Central memory CD8-positive, alpha-beta T cell (primary cell): ENCODE data around the gene C7orf33.
"Not testable (repeated sequence)": the region's sequence is repeated elsewhere in the genome, so short reads cannot be mapped to it uniquely, and the experiment has no call there.

ENCODE experiments used
- ATAC-seq: fragments of 150-1000 bp; cut with Tn5 transposase; replicated peaks from 2 replicates; pipeline ENCODE4 v1.10.0; 2022; ENCODE audit warnings: mild to moderate bottlenecking, moderate FRiP score, moderate number of reproducible peaks; ENCODE audit not compliant: poor library complexity, severe bottlenecking; ENCODE audit errors: extremely low read depth
- DNase-seq, 2 donors: peaks; one replicate each; pipeline ENCODE4 v3.0.0; 2021; ENCODE audit warnings: low spot score in 2 of 2
- H3K27ac Mint-ChIP-seq: one replicate; pipeline ENCODE4 v1.8.0; 2022; ENCODE audit warnings: low read depth, mild to moderate bottlenecking, moderate library complexity, mixed read lengths
- H3K27me3 Mint-ChIP-seq: one replicate; pipeline ENCODE4 v1.8.0; 2022; ENCODE audit warnings: mixed read lengths
- H3K36me3 Mint-ChIP-seq: one replicate; pipeline ENCODE4 v1.8.0; 2022; ENCODE audit warnings: mild to moderate bottlenecking, moderate library complexity, mixed read lengths; ENCODE audit not compliant: insufficient read depth
- H3K4me1 Mint-ChIP-seq: one replicate; pipeline ENCODE4 v1.8.0; 2022; ENCODE audit warnings: mixed read lengths
- H3K4me3 Mint-ChIP-seq: one replicate; pipeline ENCODE4 v1.8.0; 2022; ENCODE audit warnings: mild to moderate bottlenecking, moderate library complexity, mixed read lengths
- H3K9me3 Mint-ChIP-seq: one replicate; pipeline ENCODE4 v1.8.0; 2022; ENCODE audit warnings: mixed read lengths

Gene C7orf33, protein sequence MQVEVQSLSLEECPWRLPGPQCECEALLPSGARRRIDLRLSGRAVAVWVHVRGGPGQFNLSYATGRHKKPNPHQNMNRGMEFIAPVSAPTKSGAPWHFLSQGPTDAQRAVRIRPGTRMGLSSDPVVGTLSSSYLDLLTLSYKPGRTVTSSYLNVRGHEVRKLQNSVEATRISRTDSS

GRCh38 chr7:148590471-148590870 lies at the start of gene C7orf33:
Gene C7orf33, plus strand, starts transcription at chr7:148590766. Its CDS starts 160 bp downstream, at chr7:148590926.
- Mint-ChIP-seq H3K4me1 (no peaks in the 10 kb centered on the region), H3K9me3 (no peaks in the 10 kb centered on the region), H3K36me3 (no peaks in the 10 kb centered on the region), H3K27me3 (peaks cover 36% of the 10 kb centered on the region), H3K4me3 (no peak within 1 kb of the TSS), H3K27ac (no peak within 1 kb of the TSS)
- DNase-seq (no peak), ATAC-seq (no peak)

GRCh38 chr7:148541891-148542504 lies 48.6 kb upstream of the C7orf33 start:
- Mint-ChIP-seq H3K36me3 (no peaks in the 10 kb centered on the region), H3K27ac (no peak overlapping the region), H3K9me3 (no peaks in the 10 kb centered on the region), H3K4me1 (no peaks in the 10 kb centered on the region), H3K27me3 (no peaks in the 10 kb centered on the region), H3K4me3 (no peak overlapping the region)
- DNase-seq (no peak), ATAC-seq (no peak)

GRCh38 chr7:148543302-148543701 lies 47.3 kb upstream of the C7orf33 start:
- no peaks in the 10 kb centered on the region for H3K4me1 Mint-ChIP-seq
- no peak overlapping the region for H3K4me3 Mint-ChIP-seq
- H3K9me3 Mint-ChIP-seq: no peaks in the 10 kb centered on the region
- ATAC-seq (no peak), DNase-seq (no peak)
- no peaks in the 10 kb centered on the region for H3K36me3 Mint-ChIP-seq
- no peaks in the 10 kb centered on the region for H3K27me3 Mint-ChIP-seq
- H3K27ac Mint-ChIP-seq: no peak overlapping the region

DNA sequence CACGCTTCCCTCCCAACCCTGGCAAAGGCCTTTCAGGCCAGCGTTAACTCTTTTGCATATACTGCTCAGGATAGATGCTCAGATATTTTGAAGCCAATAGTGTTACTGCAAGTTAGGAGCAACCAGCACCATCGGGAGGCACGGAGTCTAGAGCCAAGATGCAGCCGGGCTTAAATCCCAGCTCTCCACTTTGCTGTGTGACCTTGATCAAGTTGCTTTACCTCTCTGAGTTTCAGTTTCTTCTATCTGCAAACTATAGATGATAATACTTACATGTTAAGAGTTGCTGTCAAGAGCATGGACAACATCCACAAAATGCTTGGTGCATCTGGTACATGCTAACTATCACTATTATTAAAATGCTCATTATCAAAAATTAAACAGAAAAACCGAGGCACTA lies 45.4 kb upstream of the C7orf33 start:
- no peaks in the 10 kb centered on the region for H3K36me3 Mint-ChIP-seq
- H3K27ac Mint-ChIP-seq: no peak overlapping the region
- ATAC-seq (no peak), DNase-seq (no peak)
- no peaks in the 10 kb centered on the region for H3K4me1 Mint-ChIP-seq
- H3K9me3 Mint-ChIP-seq: no peaks in the 10 kb centered on the region
- no peaks in the 10 kb centered on the region for H3K27me3 Mint-ChIP-seq
- no peak overlapping the region for H3K4me3 Mint-ChIP-seq

GRCh38 chr7:148545932-148546331 lies 44.6 kb upstream of the C7orf33 start:
- ATAC-seq: no peak
- Mint-ChIP-seq H3K27me3 (no peaks in the 10 kb centered on the region), H3K36me3 (no peaks in the 10 kb centered on the region), H3K27ac (no peak overlapping the region), H3K4me1 (no peaks in the 10 kb centered on the region), H3K9me3 (no peaks in the 10 kb centered on the region), H3K4me3 (no peak overlapping the region)
- no peak for DNase-seq

DNA sequence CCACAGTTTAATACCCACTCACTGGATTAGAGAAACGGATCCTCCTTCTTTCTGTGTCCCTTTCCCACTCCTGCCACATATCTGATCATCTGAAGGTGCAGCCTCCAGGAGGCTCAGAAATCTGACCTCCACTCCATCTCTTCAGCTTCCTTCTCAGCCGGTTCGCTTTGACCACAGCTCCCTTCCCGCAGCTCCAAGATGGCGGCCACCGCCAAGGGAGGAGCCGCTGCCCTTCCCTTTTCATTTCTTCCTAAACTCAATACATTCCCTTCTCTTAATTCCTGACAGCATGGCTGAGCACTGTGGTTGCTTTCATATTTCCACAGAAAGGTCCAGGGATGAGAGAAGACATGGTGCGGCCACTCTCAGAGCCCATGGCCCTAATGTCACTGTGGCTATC lies 43.7 kb upstream of the C7orf33 start:
- Mint-ChIP-seq H3K4me3 (no peak overlapping the region), H3K27me3 (no peaks in the 10 kb centered on the region), H3K36me3 (no peaks in the 10 kb centered on the region), H3K4me1 (no peaks in the 10 kb centered on the region), H3K9me3 (no peaks in the 10 kb centered on the region), H3K27ac (no peak overlapping the region)
- ATAC-seq (no peak), DNase-seq (no peak)

GRCh38 chr7:148547951-148548350 lies 42.6 kb upstream of the C7orf33 start:
- Mint-ChIP-seq H3K9me3 (no peaks in the 10 kb centered on the region), H3K4me1 (no peaks in the 10 kb centered on the region), H3K27me3 (no peaks in the 10 kb centered on the region), H3K36me3 (no peaks in the 10 kb centered on the region), H3K4me3 (no peak overlapping the region), H3K27ac (no peak overlapping the region)
- no peak for DNase-seq
- ATAC-seq: no peak

GRCh38 chr7:148553979-148554378 lies 36.6 kb upstream of the C7orf33 start:
- DNase-seq (no peak), ATAC-seq (no peak)
- H3K9me3 Mint-ChIP-seq: no peaks in the 10 kb centered on the region
- no peak overlapping the region for H3K4me3 Mint-ChIP-seq
- H3K27ac Mint-ChIP-seq: no peak overlapping the region
- no peaks in the 10 kb centered on the region for H3K36me3 Mint-ChIP-seq
- peaks cover 24% of the 10 kb centered on the region for H3K27me3 Mint-ChIP-seq
- H3K4me1 Mint-ChIP-seq: no peaks in the 10 kb centered on the region

- H3K9me3 Mint-ChIP-seq: no peaks in the 10 kb centered on the region
- H3K4me3 Mint-ChIP-seq: no peak overlapping the region
- H3K36me3 Mint-ChIP-seq: no peaks in the 10 kb centered on the region
- H3K27ac Mint-ChIP-seq: no peak overlapping the region
- H3K27me3 Mint-ChIP-seq: peaks cover 24% of the 10 kb centered on the region
- no peaks in the 10 kb centered on the region for H3K4me1 Mint-ChIP-seq
- ATAC-seq (no peak), DNase-seq (no peak)
Measured at GRCh38 chr7:148556892-148557291, 33.7 kb upstream of the C7orf33 start.

DNA sequence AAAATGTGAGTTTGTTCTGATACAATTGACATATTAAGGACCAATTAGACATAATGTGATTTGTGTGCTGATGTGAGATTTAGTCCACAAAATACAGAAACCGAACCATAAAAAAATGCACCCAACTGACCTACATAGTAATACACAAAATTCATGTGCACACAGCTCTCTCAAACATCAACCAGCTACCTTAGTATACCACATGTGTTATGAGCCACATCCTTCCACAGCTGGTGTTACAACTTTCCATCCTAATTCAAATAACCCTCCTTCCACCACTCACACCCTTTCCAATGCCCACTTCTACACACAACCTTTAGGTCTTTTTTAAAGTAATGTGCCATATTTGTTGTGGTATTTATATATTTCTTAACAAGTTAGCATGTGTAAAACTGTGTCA lies 31.7 kb upstream of the C7orf33 start:
- H3K36me3 Mint-ChIP-seq: no peaks in the 10 kb centered on the region
- peak; percentile 52 for ATAC-seq
- H3K4me3 Mint-ChIP-seq: no peak overlapping the region
- peaks cover 4% of the 10 kb centered on the region for H3K4me1 Mint-ChIP-seq
- no peak overlapping the region for H3K27ac Mint-ChIP-seq
- DNase-seq: no peak
- no peaks in the 10 kb centered on the region for H3K9me3 Mint-ChIP-seq
- H3K27me3 Mint-ChIP-seq: peaks cover 24% of the 10 kb centered on the region

GRCh38 chr7:148561099-148561498 lies 29.5 kb upstream of the C7orf33 start:
- no peak for DNase-seq
- Mint-ChIP-seq H3K36me3 (no peaks in the 10 kb centered on the region), H3K27ac (no peak overlapping the region), H3K9me3 (no peaks in the 10 kb centered on the region), H3K4me1 (peaks cover 13% of the 10 kb centered on the region), H3K4me3 (no peak overlapping the region), H3K27me3 (peaks cover 23% of the 10 kb centered on the region)
- ATAC-seq: no peak

DNA sequence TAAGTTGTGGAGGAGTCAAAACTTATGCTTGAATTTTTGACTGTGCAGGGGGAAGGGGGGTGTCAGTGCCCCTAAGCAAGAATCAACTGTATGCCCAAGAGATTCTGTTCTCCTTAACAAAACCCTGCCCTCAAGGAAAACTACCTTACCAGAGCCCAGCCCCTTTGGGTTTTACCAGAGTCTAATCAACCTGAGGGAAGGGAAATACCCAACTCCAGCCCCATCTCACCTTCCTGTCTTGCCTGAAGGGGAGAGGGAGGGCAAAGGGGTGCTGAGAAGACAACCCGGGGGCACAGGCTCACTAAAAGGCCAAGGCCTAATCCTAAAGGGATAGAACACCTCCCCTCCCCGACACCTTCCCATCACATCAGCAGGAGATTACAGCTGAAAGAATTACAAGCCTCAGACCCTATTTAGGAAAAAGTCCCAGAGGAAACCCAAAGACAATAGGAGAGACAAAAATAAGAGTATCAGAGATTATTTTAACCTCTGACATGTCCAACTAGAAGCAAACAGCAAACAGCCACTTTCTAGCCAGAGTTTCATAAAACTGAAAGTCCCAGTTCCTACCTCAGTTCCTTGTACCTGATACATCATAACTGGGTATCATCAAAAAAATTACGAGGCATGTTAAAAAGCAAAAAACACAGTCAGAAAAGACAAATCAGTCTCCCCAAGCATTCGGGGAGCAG lies 26.8 kb upstream of the C7orf33 start:
- DNase-seq: no peak
- Mint-ChIP-seq H3K4me1 (peaks cover 13% of the 10 kb centered on the region), H3K27ac (peak overlapping the region; percentile 62), H3K4me3 (peak overlapping the region; percentile 60), H3K36me3 (peaks cover 3% of the 10 kb centered on the region), H3K9me3 (no peaks in the 10 kb centered on the region), H3K27me3 (peaks cover under 1% of the 10 kb centered on the region)
- ATAC-seq: no peak

DNA sequence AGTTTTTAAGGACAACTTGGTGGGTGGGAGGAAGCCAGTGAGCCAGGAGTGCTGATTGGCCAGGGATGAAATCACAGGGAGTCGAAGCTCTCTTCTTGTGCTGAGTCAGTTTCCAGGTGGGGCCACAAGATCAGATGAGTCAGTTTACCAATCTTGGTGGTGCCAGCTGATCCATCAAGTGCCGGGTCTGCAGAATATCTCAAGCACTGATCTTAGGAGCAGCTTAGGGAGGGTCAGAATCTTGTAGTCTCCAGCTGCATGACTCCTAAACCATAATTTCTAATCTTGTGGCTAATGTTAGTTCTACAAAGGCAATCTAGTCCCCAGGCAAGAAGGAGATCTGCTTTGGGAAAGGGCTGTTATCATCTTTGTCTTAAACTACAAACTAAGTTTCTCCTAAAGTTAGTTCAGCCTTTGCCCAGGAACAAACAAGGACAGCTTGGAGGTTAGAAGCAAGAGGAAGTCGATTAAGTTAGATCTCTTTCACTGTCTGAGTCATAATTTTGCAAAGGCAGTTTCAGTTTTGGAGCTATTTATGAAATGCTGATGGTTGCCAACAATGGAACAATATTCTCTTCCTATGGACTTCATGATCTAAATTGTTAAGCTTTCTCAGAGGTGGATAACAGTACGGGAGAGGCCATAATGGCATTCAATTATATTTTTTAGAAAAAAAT lies 26.2 kb upstream of the C7orf33 start:
- H3K9me3 Mint-ChIP-seq, H3K27me3 Mint-ChIP-seq, ATAC-seq, H3K36me3 Mint-ChIP-seq, DNase-seq: not testable (repeated sequence)
- Mint-ChIP-seq H3K27ac (peak overlapping the region; percentile 62), H3K4me1 (peaks cover 13% of the 10 kb centered on the region), H3K4me3 (peak overlapping the region; percentile 60)
